Stimulated activated naive CD8-positive, alpha-beta T cell treated with anti-CD3 and anti-CD28 coated beads, Interleukin-15, Interleukin-2, amounts not matched to agents 100 U/mL and 50 U/mL, for 24 hours (primary cell): ENCODE measurements around the gene HK2.
A peak's percentile ranks its signal among the peaks of the same experiment; 100 is the strongest.

Experiments
- ATAC-seq: fragments of 150-1000 bp; cut with Tn5 transposase; one replicate; pipeline ENCODE4 v1.10.0; 2021
- DNase-seq: peaks from one replicate; pipeline ENCODE4 v3.0.0; 2021

Gene HK2

GRCh38 chr2:74857725-74858124 is 23.8 kb downstream of the HK2 start:
- DNase-seq (no peak), ATAC-seq (no peak)

- DNase-seq (no peak), ATAC-seq (no peak)
Observed at GRCh38 chr2:74858281-74858680, 24.4 kb downstream of the HK2 start.

- DNase-seq (no peak), ATAC-seq (no peak)
Observed at GRCh38 chr2:74860079-74860478, 26.2 kb downstream of the HK2 start.

- no peak for ATAC-seq
Observed at GRCh38 chr2:74860521-74860920, 26.6 kb downstream of the HK2 start.

GRCh38 chr2:74861531-74861930 is 27.6 kb downstream of the HK2 start:
- ATAC-seq: no peak

More at GRCh38 chr2:74860521-74860920, 26.6 kb downstream of the HK2 start:
- no peak for DNase-seq

GRCh38 chr2:74862020-74862964 is 28.4 kb downstream of the HK2 start:
- ATAC-seq (no peak), DNase-seq (no peak)

More at GRCh38 chr2:74861531-74861930, 27.6 kb downstream of the HK2 start:
- no peak for DNase-seq

- DNase-seq (no peak), ATAC-seq (no peak)
Observed at GRCh38 chr2:74863802-74864248, 29.9 kb downstream of the HK2 start.

GRCh38 chr2:74864728-74865722 is 31.1 kb downstream of the HK2 start:
- ATAC-seq (no peak), DNase-seq (no peak)

GRCh38 chr2:74865770-74866674 is 32.1 kb downstream of the HK2 start:
- ATAC-seq: no peak
- DNase-seq: no peak

- DNase-seq (no peak), ATAC-seq (no peak)
Observed at GRCh38 chr2:74867841-74868658, 34.1 kb downstream of the HK2 start.

GRCh38 chr2:74869517-74869916 is 35.6 kb downstream of the HK2 start:
- ATAC-seq: no peak
- DNase-seq: no peak

- no peak for ATAC-seq
- no peak for DNase-seq
Observed at GRCh38 chr2:74870951-74871350, 37.0 kb downstream of the HK2 start.

GRCh38 chr2:74871414-74871813 is 37.5 kb downstream of the HK2 start:
- no peak for DNase-seq
- ATAC-seq: no peak

- no peak for DNase-seq
- ATAC-seq: no peak
Observed at GRCh38 chr2:74872389-74872836, 38.5 kb downstream of the HK2 start.

GRCh38 chr2:74873012-74873665 is 39.2 kb downstream of the HK2 start:
- ATAC-seq: no peak

GRCh38 chr2:74873678-74874640 is 40.0 kb downstream of the HK2 start:
- DNase-seq (no peak), ATAC-seq (no peak)

More at GRCh38 chr2:74873012-74873665, 39.2 kb downstream of the HK2 start:
- no peak for DNase-seq

GRCh38 chr2:74876081-74876886 is 42.4 kb downstream of the HK2 start:
- DNase-seq (peak; percentile 20), ATAC-seq (peak; percentile 73)

GRCh38 chr2:74877376-74877775 is 43.4 kb downstream of the HK2 start:
- DNase-seq: no peak
- ATAC-seq: no peak
